GM21515 (cell line): ENCODE results near the gene USP22.

Experiments used
- ATAC-seq: cut with Tn5 transposase; IDR thresholded peaks from one replicate; pipeline ENCODE4 v1.9.1; 2021; ENCODE audit not compliant: unreplicated experiment

USP22 gene

GRCh38 chr17:20960871-20961270, 81.9 kb downstream of the USP22 start:
- no peak for ATAC-seq

GRCh38 chr17:20955427-20956323, 87.1 kb downstream of the USP22 start:
- no peak for ATAC-seq

DNA sequence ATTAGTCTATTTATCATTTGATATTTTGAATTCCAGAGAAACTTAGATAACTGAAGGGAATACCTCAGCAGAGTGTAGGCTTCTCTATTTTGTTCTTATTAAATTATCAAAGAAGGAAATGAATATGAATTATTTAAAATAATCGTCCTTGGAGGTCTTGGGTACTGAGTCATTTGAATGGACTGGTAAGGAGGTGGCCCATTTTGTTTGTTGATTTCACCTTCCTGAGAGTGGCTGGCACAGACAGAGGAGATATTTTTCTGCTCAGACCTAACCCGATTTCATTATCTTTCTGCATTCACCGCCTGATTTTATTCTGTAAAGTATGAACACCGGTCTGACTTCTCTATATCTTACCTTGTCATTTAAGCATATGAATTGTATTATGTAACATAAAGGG, 88.0 kb downstream of the USP22 start:
- no peak for ATAC-seq

- no peak for ATAC-seq
These were observed 90.6 kb downstream of the USP22 start for GRCh38 chr17:20952183-20952582.
